Osteoblast (primary cell): Measurements from ENCODE around the gene ALPP. TPM values are rescaled to one million over a fixed set of nuclear protein-coding genes. Genes with fewer than 3 reads are reported as not detected.
A peak's percentile ranks its signal among the peaks of the same experiment; 100 is the strongest.

Experiments used
- DNase-seq: peaks from one replicate; pipeline ENCODE4 v3.0.0; 2011; ENCODE audit warnings: low spot score, mixed read lengths; ENCODE audit not compliant: insufficient read length; ENCODE audit errors: missing footprints
- H2AFZ ChIP-seq: 2 replicates; pipeline ENCODE4 v1.6.0; 2011; ENCODE audit warnings: mild to moderate bottlenecking, low read length
- H3K27ac ChIP-seq: 2 replicates; pipeline ENCODE4 v1.5.1; 2011; ENCODE audit warnings: mild to moderate bottlenecking, low read depth, low read length, moderate library complexity
- H3K27me3 ChIP-seq: 2 replicates; pipeline ENCODE4 v1.6.0; 2012; ENCODE audit warnings: mild to moderate bottlenecking, control low read depth, inconsistent platforms, low read length, moderate library complexity; ENCODE audit not compliant: insufficient read depth
- H3K36me3 ChIP-seq: 2 replicates; pipeline ENCODE4 v1.5.1; 2011; ENCODE audit warnings: mild to moderate bottlenecking, low read length, control low read depth, moderate library complexity; ENCODE audit not compliant: insufficient read depth
- H3K4me1 ChIP-seq: 2 replicates; pipeline ENCODE4 v1.5.1; 2011; ENCODE audit warnings: mild to moderate bottlenecking, low read length, control low read depth, moderate library complexity; ENCODE audit not compliant: insufficient read depth
- H3K4me2 ChIP-seq: 2 replicates; pipeline ENCODE4 v1.6.0; 2011; ENCODE audit warnings: mild to moderate bottlenecking, low read length; ENCODE audit not compliant: insufficient read depth
- H3K4me3 ChIP-seq: fragments of 200-600 bp; sonication (generic); 3 replicates; pipeline ENCODE4 v1.5.1; 2012; ENCODE audit warnings: mild to moderate bottlenecking, low read length, inconsistent platforms; ENCODE audit not compliant: insufficient read depth
- H3K79me2 ChIP-seq: 2 replicates; pipeline ENCODE4 v1.6.0; 2012; ENCODE audit warnings: mild to moderate bottlenecking, low read length, control low read depth, inconsistent platforms; ENCODE audit not compliant: insufficient read depth
- H3K9me3 ChIP-seq: 2 replicates; pipeline ENCODE4 v1.5.1; 2011; ENCODE audit warnings: low read depth, low read length, control low read depth
- H4K20me1 ChIP-seq: 2 replicates; pipeline ENCODE4 v1.6.0; 2012; ENCODE audit warnings: mild to moderate bottlenecking, low read length, control low read depth; ENCODE audit not compliant: insufficient read depth
- CTCF ChIP-seq: IDR thresholded peaks from 2 replicates; pipeline ENCODE4 v1.5.1; 2011; ENCODE audit warnings: mild to moderate bottlenecking, low read depth, low read length, moderate library complexity; ENCODE audit errors: extremely low read depth
- total RNA-seq: library from RNA; depleted of rRNA; stranded (reverse); fragments of >200 nt; gene quantifications from 2 replicates; pipeline ENCODE4 v1.2.3, GENCODE V29; 2012

Gene ALPP
- total RNA-seq, 1 donor: not detected

- H3K79me2 ChIP-seq: no peaks in the 10 kb centered on the region
- H3K4me1 ChIP-seq: no peaks in the 10 kb centered on the region
- no peaks in the 10 kb centered on the region for H3K36me3 ChIP-seq
- no peak for TF ChIP-seq CTCF
- no peak overlapping the region for H3K4me3 ChIP-seq
- no peak overlapping the region for H3K4me2 ChIP-seq
- DNase-seq: no peak
- no peak overlapping the region for H2AFZ ChIP-seq
- H3K27me3 ChIP-seq: peaks cover 13% of the 10 kb centered on the region
- no peak overlapping the region for H3K27ac ChIP-seq
- no peaks in the 10 kb centered on the region for H3K9me3 ChIP-seq
- H4K20me1 ChIP-seq: no peaks in the 10 kb centered on the region
These were observed 17.0 kb downstream of the ALPP start for GRCh38 chr2:232395586-232395985.

GRCh38 chr2:232396683-232397082 is 18.1 kb downstream of the ALPP start:
- Histone ChIP-seq H4K20me1 (no peaks in the 10 kb centered on the region), H2AFZ (no peak overlapping the region), H3K9me3 (no peaks in the 10 kb centered on the region), H3K27me3 (peaks cover 7% of the 10 kb centered on the region), H3K27ac (no peak overlapping the region), H3K36me3 (no peaks in the 10 kb centered on the region), H3K79me2 (no peaks in the 10 kb centered on the region), H3K4me2 (no peak overlapping the region), H3K4me1 (no peaks in the 10 kb centered on the region), H3K4me3 (no peak overlapping the region)
- no peak for DNase-seq
- no peak for TF ChIP-seq CTCF

- no peak overlapping the region for H3K4me2 ChIP-seq
These were observed 19.9 kb downstream of the ALPP start for GRCh38 chr2:232398293-232399034.

More at GRCh38 chr2:232398293-232399034, 19.9 kb downstream of the ALPP start:
- peak; percentile 65 for DNase-seq
- H4K20me1 ChIP-seq: no peaks in the 10 kb centered on the region
- no peaks in the 10 kb centered on the region for H3K79me2 ChIP-seq
- H3K4me1 ChIP-seq: no peaks in the 10 kb centered on the region
- H3K27me3 ChIP-seq: peaks cover 7% of the 10 kb centered on the region
- TF ChIP-seq CTCF: no peak
- H2AFZ ChIP-seq: no peak overlapping the region
- no peak overlapping the region for H3K4me3 ChIP-seq
- no peaks in the 10 kb centered on the region for H3K36me3 ChIP-seq
- no peaks in the 10 kb centered on the region for H3K9me3 ChIP-seq
- H3K27ac ChIP-seq: no peak overlapping the region
